ENCODE results near the gene FAM13C. TPM values are rescaled to one million over a fixed set of nuclear protein-coding genes. Genes with fewer than 3 reads are reported as not detected.
A peak's percentile ranks its signal among the peaks of the same experiment; 100 is the strongest.

Gene FAM13C
- total and polyA plus RNA-seq, 2 of the 13 experiments (the other 11 are each of a cell fraction or from before 2014, with no cell fraction given): 0.07 to 0.26 TPM

DNA sequence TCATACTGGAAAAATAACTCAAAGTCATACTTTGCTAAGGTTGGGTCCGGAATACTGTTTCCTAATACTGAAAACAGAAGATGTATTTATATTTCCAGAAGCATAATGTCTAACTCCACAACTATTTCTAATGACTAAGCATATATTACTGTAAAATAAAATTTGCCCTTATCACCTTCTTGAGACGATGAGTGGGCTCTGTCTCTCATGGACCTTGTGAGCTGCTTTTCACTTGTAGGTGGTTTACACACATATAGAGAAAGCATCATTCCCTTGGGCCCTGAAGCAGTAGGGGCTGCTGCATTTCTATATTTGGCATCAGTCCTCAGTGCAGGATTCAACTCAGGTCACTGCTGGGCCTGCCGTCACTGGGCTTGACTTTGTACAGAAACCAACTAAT is 10.7 kb upstream of the FAM13C start:
- CTCF ChIA-PET (ENCODE audit: low intra/inter-chr PET ratio, low total read pairs): no interaction called here
- no peaks in the 10 kb centered on the region for H3K36me3 ChIP-seq (replicated peaks in 1 of 2; ENCODE audit: control insufficient read depth in 1 of 2, insufficient read depth in 2 of 2, low read length in 2 of 2)
- H3K4me1 ChIP-seq (ENCODE audit: insufficient read depth, low read length): no peaks in the 10 kb centered on the region
- no peaks in the 10 kb centered on the region for H4K20me1 ChIP-seq (ENCODE audit: insufficient read depth, low read length)
- BruUV-seq (replicated peaks): no TSS peak
- TF ChIP-seq MIER3 (CRISPR knock-in tag; IDR thresholded peaks at IDR 0.05; ENCODE audit: borderline replicate concordance): no peak
- TF ChIP-seq, protein P1, sequence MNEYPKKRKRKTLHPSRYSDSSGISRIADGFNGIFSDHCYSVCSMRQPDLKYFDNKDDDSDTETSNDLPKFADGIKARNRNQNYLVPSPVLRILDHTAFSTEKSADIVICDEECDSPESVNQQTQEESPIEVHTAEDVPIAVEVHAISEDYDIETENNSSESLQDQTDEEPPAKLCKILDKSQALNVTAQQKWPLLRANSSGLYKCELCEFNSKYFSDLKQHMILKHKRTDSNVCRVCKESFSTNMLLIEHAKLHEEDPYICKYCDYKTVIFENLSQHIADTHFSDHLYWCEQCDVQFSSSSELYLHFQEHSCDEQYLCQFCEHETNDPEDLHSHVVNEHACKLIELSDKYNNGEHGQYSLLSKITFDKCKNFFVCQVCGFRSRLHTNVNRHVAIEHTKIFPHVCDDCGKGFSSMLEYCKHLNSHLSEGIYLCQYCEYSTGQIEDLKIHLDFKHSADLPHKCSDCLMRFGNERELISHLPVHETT (CRISPR knock-in tag; conservative IDR thresholded peaks at IDR 0.05): no peak
- TF ChIP-seq NFE2L2 (IDR thresholded peaks at IDR 0.05; ENCODE audit: low read length): no peak
- TF ChIP-seq ZSCAN9 (CRISPR knock-in tag; IDR thresholded peaks at IDR 0.05; ENCODE audit: borderline replicate concordance): no peak
- no peak for TF ChIP-seq ZC3H4 (CRISPR knock-in tag; IDR thresholded peaks at IDR 0.05; ENCODE audit: borderline replicate concordance)
- TF ChIP-seq PPARG (CRISPR knock-in tag; conservative IDR thresholded peaks at IDR 0.05): no peak
- TF ChIP-seq ZNF790 (CRISPR knock-in tag; IDR thresholded peaks at IDR 0.05; ENCODE audit: borderline replicate concordance): no peak
- peak in 1 of 2 experiments; percentile 47; a peak in 2 of 4 replicates for TF ChIP-seq MAFK (conservative IDR thresholded peaks at IDR 0.05 in 1 of 2, IDR thresholded peaks at IDR 0.05 in 1 of 2; ENCODE audit: low read length in 2 of 2)
- TF ChIP-seq, protein P2, sequence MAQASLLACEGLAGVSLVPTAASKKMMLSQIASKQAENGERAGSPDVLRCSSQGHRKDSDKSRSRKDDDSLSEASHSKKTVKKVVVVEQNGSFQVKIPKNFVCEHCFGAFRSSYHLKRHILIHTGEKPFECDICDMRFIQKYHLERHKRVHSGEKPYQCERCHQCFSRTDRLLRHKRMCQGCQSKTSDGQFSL (CRISPR knock-in tag; IDR thresholded peaks at IDR 0.05): no peak
- 0 out of 2 replicates have a peak, but pooled peaks have one; percentile 4 for TF ChIP-seq MAFF (IDR thresholded peaks at IDR 0.05; ENCODE audit: low read depth, low read length)
- in situ Hi-C loops (cut with HindIII; ENCODE audit: extremely low pct_ligation_motif_present, low pct_unique_long_range_greater_than_20kb) (no loop called here), intact Hi-C loops (cut with micrococcal nuclease; ENCODE audit: unreplicated experiment) (no loop called here)
- POLR2A ChIA-PET: no interaction called here
- H3K27me3 ChIP-seq (ENCODE audit: control insufficient read depth in 1 of 2, insufficient read depth in 2 of 2, low read length in 2 of 2): no peaks in the 10 kb centered on the region; a peak in 1 of 5 replicates
- H3K79me2 ChIP-seq (ENCODE audit: insufficient read depth, low read length): no peaks in the 10 kb centered on the region
- no peaks in the 10 kb centered on the region for H3K9me3 ChIP-seq (ENCODE audit: low read length)
- ATAC-seq: no peak
- no peak overlapping the region for H2AFZ ChIP-seq (ENCODE audit: low read length)
- DNase-seq (ENCODE audit: low spot score): no peak
- H3K4me3 ChIP-seq (replicated peaks in 1 of 3; ENCODE audit: insufficient read depth in 1 of 3, low read depth in 2 of 3, low read length in 3 of 3): no peak overlapping the region
- no peak for FAIRE-seq
- H3K9ac ChIP-seq (ENCODE audit: insufficient read depth, low read depth, low read length): no peak overlapping the region
- WGBS (ENCODE audit: low lambda C conversion rate): 22% methylated on average over 3 of the region's 3 CpGs
- H3K4me2 ChIP-seq (ENCODE audit: low read depth, low read length): no peak overlapping the region
- H3K27ac ChIP-seq (ENCODE audit: extremely low read length, insufficient read depth, low read length): no peak overlapping the region

Measured in HepG2 (cell line).